Measurements from ENCODE around the gene VASH1. TPM values are rescaled to one million over a fixed set of nuclear protein-coding genes. Genes with fewer than 3 reads are reported as not detected.
A peak's percentile ranks its signal among the peaks of the same experiment; 100 is the strongest.

VASH1 gene
- total RNA-seq, 2 donors from 2014 or later = 10.3 to 19.8 TPM

DNA sequence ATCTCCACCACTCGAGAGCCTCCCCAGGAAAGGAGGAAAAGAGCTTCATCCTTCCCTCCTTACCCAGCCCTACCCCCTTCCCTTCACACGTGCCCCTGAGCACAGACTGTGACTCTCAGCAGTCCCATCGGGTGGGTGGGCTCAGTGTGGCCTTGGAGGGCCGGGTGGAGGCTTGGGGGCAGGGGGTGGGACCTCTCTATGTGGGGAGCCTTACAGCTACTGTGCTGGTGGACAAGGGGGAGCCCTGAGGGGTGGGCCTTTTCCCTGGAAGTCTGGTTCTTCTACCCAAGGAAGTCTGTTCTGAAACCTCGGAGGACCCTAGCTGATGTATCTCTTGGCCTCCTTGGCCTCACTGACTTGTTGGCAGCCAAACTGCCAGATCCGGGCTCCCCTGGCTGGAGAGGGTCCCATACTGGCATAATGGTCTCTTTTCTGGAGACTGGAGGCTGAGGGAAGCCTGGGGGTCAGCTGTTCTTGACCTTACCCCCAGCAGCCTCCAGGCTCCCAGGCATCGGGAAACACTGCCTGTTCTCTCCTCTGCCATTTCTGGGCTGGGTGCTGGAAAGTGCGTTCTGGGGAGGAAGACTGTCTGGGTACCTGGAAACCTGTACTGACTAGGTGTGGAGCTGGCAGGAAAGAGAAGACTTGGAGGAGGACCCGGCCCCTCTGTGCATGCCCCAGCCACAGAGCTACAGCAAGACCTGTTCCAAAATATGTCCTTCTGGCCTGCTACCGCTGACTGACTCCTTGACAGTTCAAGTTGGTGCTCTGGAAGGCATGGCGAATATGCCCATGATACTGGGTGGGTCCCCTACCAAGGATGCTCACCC lies 7.6 kb downstream of the VASH1 start:
- 88 to 90% methylated on average over 5 to 11 of the region's 11 CpGs for WGBS, 2 experiments (ENCODE audit: insufficient coverage in 1 of 2, insufficient read length in 1 of 2)
- Mint-ChIP-seq H3K4me1 (peaks cover 17% of the 10 kb centered on the region), H3K4me3 (no peak overlapping the region), H3K9me3 (no peaks in the 10 kb centered on the region), H3K36me3 (ENCODE audit: low read depth) (no peaks in the 10 kb centered on the region), H3K27me3 (ENCODE audit: insufficient read depth) (peaks cover 27% of the 10 kb centered on the region), H3K27ac (no peak overlapping the region)
- Histone ChIP-seq H3K27me3 (ENCODE audit: control insufficient read depth, insufficient read depth, low read length, poor library complexity, severe bottlenecking) (peaks cover 6% of the 10 kb centered on the region), H3K9me3 (ENCODE audit: control insufficient read depth, low read length) (no peaks in the 10 kb centered on the region), H3K36me3 (ENCODE audit: control insufficient read depth, insufficient read depth, low read length) (no peaks in the 10 kb centered on the region), H3K4me3 (ENCODE audit: low read length) (no peak overlapping the region), H3K4me1 (ENCODE audit: control insufficient read depth, insufficient read depth, low read length) (peaks cover 6% of the 10 kb centered on the region), H3K27ac (ENCODE audit: low read depth, low read length) (peak overlapping the region; percentile 26), H3K9ac (ENCODE audit: extremely low read depth, low read length, poor library complexity, severe bottlenecking) (no peak overlapping the region)
- TF ChIP-seq CTCF (conservative IDR thresholded peaks at IDR 0.05) = no peak
- peak; percentile 40 for DNase-seq

DNA sequence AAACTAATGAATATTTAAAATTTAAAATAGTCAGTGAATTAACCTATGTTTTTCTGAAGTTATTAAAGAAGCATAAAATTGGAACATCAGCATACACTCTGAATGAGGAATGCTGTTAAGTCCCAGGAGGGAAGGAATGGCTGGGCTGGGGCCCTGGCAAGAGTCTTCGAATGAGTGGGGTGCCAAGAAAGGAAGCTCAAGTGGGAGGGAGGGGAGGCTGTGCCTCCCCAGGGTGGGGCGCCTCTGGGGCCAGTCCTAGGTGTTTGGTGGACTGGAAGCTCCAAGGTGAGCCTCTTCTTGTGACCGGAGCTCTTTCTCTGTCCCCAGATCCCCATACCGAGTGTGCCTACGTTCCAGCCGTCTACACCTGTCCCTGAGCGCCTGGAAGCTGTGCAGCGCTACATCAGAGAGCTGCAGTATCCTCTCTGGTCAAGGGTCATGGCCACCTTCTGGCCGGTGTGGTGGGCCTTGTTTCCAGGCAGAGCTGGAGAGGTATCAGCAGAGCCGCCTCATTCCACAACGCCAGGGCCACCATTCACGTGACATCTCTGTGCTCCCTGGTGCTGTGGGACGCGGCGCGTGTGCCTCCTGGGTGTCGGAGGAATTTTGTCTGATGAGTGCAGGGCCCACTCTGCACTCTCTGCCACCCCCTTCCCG lies 8.5 kb downstream of the VASH1 start:
- H3K27me3 ChIP-seq (ENCODE audit: control insufficient read depth, insufficient read depth, low read length, poor library complexity, severe bottlenecking) = no peaks in the 10 kb centered on the region
- Mint-ChIP-seq H3K27ac (no peak overlapping the region), H3K27me3 (ENCODE audit: insufficient read depth) (peaks cover 18% of the 10 kb centered on the region), H3K36me3 (ENCODE audit: low read depth) (no peaks in the 10 kb centered on the region), H3K9me3 (no peaks in the 10 kb centered on the region), H3K4me1 (peaks cover 18% of the 10 kb centered on the region), H3K4me3 (no peak overlapping the region)
- no peak overlapping the region for H3K4me3 ChIP-seq (ENCODE audit: low read length)
- TF ChIP-seq CTCF (conservative IDR thresholded peaks at IDR 0.05) = no peak
- no peak overlapping the region for H3K27ac ChIP-seq (ENCODE audit: low read depth, low read length)
- H3K9me3 ChIP-seq (ENCODE audit: control insufficient read depth, low read length) = no peaks in the 10 kb centered on the region
- DNase-seq = peak; percentile 32
- no peak overlapping the region for H3K9ac ChIP-seq (ENCODE audit: extremely low read depth, low read length, poor library complexity, severe bottlenecking)
- WGBS, 2 experiments (ENCODE audit: insufficient coverage in 1 of 2, insufficient read length in 1 of 2) = 94 to 97% methylated on average over 10 to 18 of the region's 18 CpGs
- no peaks in the 10 kb centered on the region for H3K36me3 ChIP-seq (ENCODE audit: control insufficient read depth, insufficient read depth, low read length)
- H3K4me1 ChIP-seq (ENCODE audit: control insufficient read depth, insufficient read depth, low read length) = peaks cover 6% of the 10 kb centered on the region

- Histone ChIP-seq H3K4me3 (ENCODE audit: low read length) (no peak overlapping the region), H3K9me3 (ENCODE audit: control insufficient read depth, low read length) (no peaks in the 10 kb centered on the region), H3K27me3 (ENCODE audit: control insufficient read depth, insufficient read depth, low read length, poor library complexity, severe bottlenecking) (no peaks in the 10 kb centered on the region), H3K27ac (ENCODE audit: low read depth, low read length) (no peak overlapping the region), H3K4me1 (ENCODE audit: control insufficient read depth, insufficient read depth, low read length) (peaks cover 6% of the 10 kb centered on the region), H3K9ac (ENCODE audit: extremely low read depth, low read length, poor library complexity, severe bottlenecking) (no peak overlapping the region), H3K36me3 (ENCODE audit: control insufficient read depth, insufficient read depth, low read length) (no peaks in the 10 kb centered on the region)
- peak; percentile 43 for TF ChIP-seq CTCF (conservative IDR thresholded peaks at IDR 0.05)
- H3K27ac Mint-ChIP-seq = no peak overlapping the region
- H3K9me3 Mint-ChIP-seq = no peaks in the 10 kb centered on the region
- peaks cover 9% of the 10 kb centered on the region for H3K27me3 Mint-ChIP-seq (ENCODE audit: insufficient read depth)
- no peak overlapping the region for H3K4me3 Mint-ChIP-seq
- WGBS, 2 experiments (ENCODE audit: insufficient coverage in 1 of 2, insufficient read length in 1 of 2) = 92 to 94% methylated on average over 5 to 10 of the region's 10 CpGs
- peaks cover 18% of the 10 kb centered on the region for H3K4me1 Mint-ChIP-seq
- no peaks in the 10 kb centered on the region for H3K36me3 Mint-ChIP-seq (ENCODE audit: low read depth)
- DNase-seq = peak; percentile 45
Observed at GRCh38 chr14:76770521-76771436, 9.5 kb downstream of the VASH1 start.
